IMR-90 (cell line): ENCODE results near the gene THRB. TPM values are rescaled to one million over a fixed set of nuclear protein-coding genes. Genes with fewer than 3 reads are reported as not detected.

Experiments
- ATAC-seq: fragments of 200-7000 bp; cut with Tn5 transposase; 2 replicates; pipeline ENCODE4 v1.9.1; 2020; ENCODE audit warnings: low read depth, mild to moderate bottlenecking, moderate library complexity
- BruUV-seq: library from RNA; stranded (reverse); fragments of 400-500 nt; replicated peaks from 2 replicates; lab custom pipeline; 2021; lab: Mats Ljungman, UMichigan
- CTCF ChIA-PET: fragments of 300-600 bp; formaldehyde crosslinking; extraction: SDS; loops from one replicate; lab custom pipeline; 2021; ENCODE audit warnings: antibody characterized with exemption; lab: Yijun Ruan, JAX
- POLR2A ChIA-PET: fragments of 300-600 bp; sonication (Branson Sonifier 250); formaldehyde crosslinking; loops from one replicate; lab custom pipeline; 2022; ENCODE audit warnings: antibody characterized with exemption; ENCODE audit not compliant: unreplicated experiment; lab: Charles Lee
- DNase-seq: peaks from one replicate; pipeline ENCODE4 v3.0.0; 2013
- H2AFZ ChIP-seq: replicated peaks from 2 replicates; pipeline ENCODE3; 2013; ENCODE audit warnings: low read length, mild to moderate bottlenecking; ENCODE audit not compliant: poor library complexity
- H2AK5ac ChIP-seq: 2 replicates; pipeline ENCODE4 v1.6.1; 2013; ENCODE audit warnings: low read depth, low read length, inconsistent platforms
- H2AK9ac ChIP-seq: replicated peaks from 2 replicates; pipeline ENCODE3; 2013; ENCODE audit warnings: mild to moderate bottlenecking, low read depth, low read length, moderate library complexity; ENCODE audit not compliant: poor library complexity
- H2BK120ac ChIP-seq: 2 replicates; pipeline ENCODE4 v1.6.1; 2013; ENCODE audit warnings: low read depth, low read length, inconsistent platforms
- H2BK15ac ChIP-seq: 3 replicates; pipeline ENCODE4 v1.6.1; 2013; ENCODE audit warnings: low read depth, low read length, inconsistent platforms
- H2BK20ac ChIP-seq: 2 replicates; pipeline ENCODE4 v1.6.1; 2013; ENCODE audit warnings: low read depth, mild to moderate bottlenecking, inconsistent platforms, low read length, moderate library complexity
- H2BK5ac ChIP-seq: 2 replicates; pipeline ENCODE4 v1.6.1; 2013; ENCODE audit warnings: mild to moderate bottlenecking, low read depth, low read length, inconsistent platforms; ENCODE audit not compliant: poor library complexity, severe bottlenecking
- H3K14ac ChIP-seq: replicated peaks from 2 replicates; pipeline ENCODE4 v1.6.1; 2013; ENCODE audit warnings: low read depth, low read length, inconsistent platforms
- H3K18ac ChIP-seq: 2 replicates; pipeline ENCODE4 v1.6.1; 2013; ENCODE audit warnings: low read depth, low read length, control low read depth
- H3K23ac ChIP-seq: 2 replicates; pipeline ENCODE4 v1.6.1; 2013; ENCODE audit warnings: low read depth, low read length, inconsistent platforms
- H3K27ac ChIP-seq: 2 replicates; pipeline ENCODE4 v1.5.1; 2013; ENCODE audit warnings: mild to moderate bottlenecking, control low read depth, low read length; ENCODE audit not compliant: insufficient read depth
- H3K27me3 ChIP-seq: 2 replicates; pipeline ENCODE4 v1.6.1; 2013; ENCODE audit warnings: low read length; ENCODE audit not compliant: control insufficient read depth, insufficient read depth
- H3K36me3 ChIP-seq: 2 replicates; pipeline ENCODE4 v1.6.1; 2013; ENCODE audit warnings: low read length, mixed read lengths; ENCODE audit not compliant: control insufficient read depth, insufficient read depth
- H3K4ac ChIP-seq: 2 replicates; pipeline ENCODE4 v1.6.1; 2013; ENCODE audit warnings: low read depth, low read length, inconsistent platforms
- H3K4me1 ChIP-seq: 2 replicates; pipeline ENCODE4 v1.6.1; 2013; ENCODE audit warnings: low read length, mixed read lengths; ENCODE audit not compliant: control insufficient read depth, insufficient read depth
- H3K4me2 ChIP-seq: 2 replicates; pipeline ENCODE4 v1.6.1; 2013; ENCODE audit warnings: low read depth, mild to moderate bottlenecking, control low read depth, low read length, moderate library complexity
- H3K4me3 ChIP-seq: 2 replicates; pipeline ENCODE4 v1.5.1; 2013; ENCODE audit warnings: low read depth, mild to moderate bottlenecking, control low read depth, low read length, moderate library complexity; ENCODE audit not compliant: insufficient read depth
- H3K56ac ChIP-seq: 2 replicates; pipeline ENCODE4 v1.6.1; 2013; ENCODE audit warnings: low read length, inconsistent platforms; ENCODE audit not compliant: insufficient read depth; ENCODE audit errors: extremely low read depth
- H3K79me1 ChIP-seq, 2 experiments: 2 replicates each; pipeline ENCODE4 v1.6.1; 2013; ENCODE audit warnings: low read length in 2 of 2, inconsistent platforms in 1 of 2, low read depth in 1 of 2
- H3K9ac ChIP-seq: 2 replicates; pipeline ENCODE4 v1.6.1; 2013; ENCODE audit warnings: low read depth, low read length, control low read depth
- H3K9me1 ChIP-seq: 2 replicates; pipeline ENCODE4 v1.6.1; 2013; ENCODE audit warnings: low read length, inconsistent platforms; ENCODE audit not compliant: insufficient read depth
- H3K9me3 ChIP-seq: 2 replicates; pipeline ENCODE4 v1.6.1; 2013; ENCODE audit warnings: low read length; ENCODE audit not compliant: control insufficient read depth, insufficient read depth
- H4K20me1 ChIP-seq: 2 replicates; pipeline ENCODE4 v1.6.1; 2013; ENCODE audit warnings: low read length, inconsistent platforms; ENCODE audit not compliant: insufficient read depth
- H4K5ac ChIP-seq: 2 replicates; pipeline ENCODE4 v1.6.1; 2013; ENCODE audit warnings: mild to moderate bottlenecking, low read depth, low read length, control low read depth
- H4K8ac ChIP-seq, 2 experiments: 2 replicates each; pipeline ENCODE4 v1.6.1; 2013; ENCODE audit warnings: low read depth in 2 of 2, low read length in 2 of 2, control low read depth in 1 of 2, inconsistent platforms in 1 of 2
- H4K91ac ChIP-seq: 2 replicates; pipeline ENCODE4 v1.6.1; 2013; ENCODE audit warnings: low read depth, low read length, inconsistent platforms; ENCODE audit not compliant: insufficient read depth
- BHLHE40 ChIP-seq: fragments of 150-350 bp; IDR thresholded peaks from 2 replicates; pipeline ENCODE4 v1.6.1; 2016; ENCODE audit warnings: mild to moderate bottlenecking, low read depth, low read length
- CEBPB ChIP-seq: IDR thresholded peaks from 2 replicates; pipeline ENCODE4 v1.6.1; 2012; ENCODE audit warnings: low read depth, low read length, improper control_type of control experiment
- CHD1 ChIP-seq: IDR thresholded peaks from 2 replicates; pipeline ENCODE4 v1.6.1; 2012; ENCODE audit warnings: low read depth, low read length, improper control_type of control experiment
- CTCF ChIP-seq: conservative IDR thresholded peaks from 2 replicates; pipeline ENCODE4 v1.5.1; 2012; ENCODE audit warnings: mild to moderate bottlenecking, low read depth, low read length, improper control_type of control experiment
- ELK1 ChIP-seq: fragments of 150-350 bp; IDR thresholded peaks from 2 replicates; pipeline ENCODE4 v1.6.1; 2016; ENCODE audit warnings: low read depth, mild to moderate bottlenecking, low read length, moderate library complexity, borderline replicate concordance
- FOS ChIP-seq: fragments of 150-350 bp; IDR thresholded peaks from 2 replicates; pipeline ENCODE4 v1.6.1; 2016; ENCODE audit warnings: low read depth, low read length
- MAFK ChIP-seq: IDR thresholded peaks from 2 replicates; pipeline ENCODE4 v1.6.1; 2012; ENCODE audit warnings: low read depth, low read length, improper control_type of control experiment
- MAZ ChIP-seq: IDR thresholded peaks from 2 replicates; pipeline ENCODE4 v1.6.1; 2012; ENCODE audit warnings: low read depth, mild to moderate bottlenecking, low read length, improper control_type of control experiment, moderate library complexity, borderline replicate concordance
- MXI1 ChIP-seq: IDR thresholded peaks from 2 replicates; pipeline ENCODE4 v1.6.1; 2012; ENCODE audit warnings: low read depth, mild to moderate bottlenecking, low read length, moderate library complexity, borderline replicate concordance
- NFE2L2 ChIP-seq: fragments of 150-350 bp; IDR thresholded peaks from 2 replicates; pipeline ENCODE4 v1.6.1; 2016; ENCODE audit warnings: low read depth, mild to moderate bottlenecking, low read length
- POLR2A ChIP-seq: IDR thresholded peaks from 2 replicates; pipeline ENCODE4 v1.6.1; 2012; ENCODE audit warnings: mild to moderate bottlenecking, low read depth, low read length
- RAD21 ChIP-seq: IDR thresholded peaks from 2 replicates; pipeline ENCODE4 v1.6.1; 2012; ENCODE audit warnings: low read length, improper control_type of control experiment
- RCOR1 ChIP-seq: IDR thresholded peaks from 2 replicates; pipeline ENCODE4 v1.6.1; 2012; ENCODE audit warnings: mild to moderate bottlenecking, low read length, improper control_type of control experiment; ENCODE audit not compliant: insufficient replicate concordance
- RFX5 ChIP-seq: IDR thresholded peaks from 2 replicates; pipeline ENCODE4 v1.8.0; 2012; ENCODE audit warnings: low read depth, mild to moderate bottlenecking, low read length, moderate library complexity
- SMC3 ChIP-seq: fragments of 150-350 bp; IDR thresholded peaks from 2 replicates; pipeline ENCODE4 v1.6.1; 2016; ENCODE audit warnings: low read depth, mild to moderate bottlenecking, antibody characterized with exemption, low read length, moderate library complexity
- USF2 ChIP-seq: fragments of 150-350 bp; IDR thresholded peaks from 2 replicates; pipeline ENCODE4 v1.6.1; 2017; ENCODE audit warnings: mild to moderate bottlenecking, antibody characterized with exemption, low read length, low read depth
- WGBS, 2 experiments: methylation state at CpG; one replicate each; pipeline versions ENCODE4 v1.1.5 to v1.1.7; 2013; ENCODE audit warnings: missing lambda C conversion rate in 2 of 2; ENCODE audit not compliant: insufficient read length in 1 of 2; ENCODE audit errors: extremely low coverage in 2 of 2; 5-methylcytosine and 5-hydroxymethylcytosine counted together
- dilution Hi-C: fragments of 300-500 bp; cut with HindIII; formaldehyde crosslinking; loops from one replicate; pipeline ENCODE4 v1.14.3; 2018; ENCODE audit warnings: low sequenced_read_pairs; ENCODE audit not compliant: unreplicated experiment
- in situ Hi-C: fragments of 300-500 bp; cut with MboI; formaldehyde crosslinking; loops from 3 replicates; pipeline ENCODE4 v1.14.3; 2019; ENCODE audit warnings: low sequenced_read_pairs, inconsistent platforms, mixed read lengths
- intact Hi-C: fragments of 100-400 bp; cut with micrococcal nuclease; formaldehyde crosslinking; loops from 2 replicates; pipeline ENCODE4 v1.10.0; 2022
- polyA plus RNA-seq, 3 experiments: library from polyadenylated mRNA; depleted of rRNA; stranded (reverse); fragments of >200 nt; gene quantifications; 2 replicates each; pipeline ENCODE4 v1.2.3, GENCODE V29; 2012; ENCODE audit warnings: low replicate concordance in 1 of 3
- total RNA-seq: library from RNA; depleted of rRNA; stranded (reverse); fragments of >200 nt; gene quantifications from 2 replicates; pipeline ENCODE4 v1.2.3, GENCODE V29; 2012

THRB gene
- total and polyA plus RNA-seq, 2 of the 4 experiments (the other 2 are of a cell fraction), result under 0.01 TPM; not detected in 1

GRCh38 chr3:24244491-24244890, 250.2 kb downstream of the THRB start:
- H4K8ac ChIP-seq, result no peak overlapping the region
- peaks cover 25% of the 10 kb centered on the region for H3K27me3 ChIP-seq
- H3K4me3 ChIP-seq, result no peak overlapping the region
- no peak overlapping the region for H2AFZ ChIP-seq
- H3K23ac ChIP-seq, result no peak overlapping the region
- H4K5ac ChIP-seq, result no peak overlapping the region
- H2BK120ac ChIP-seq, result no peak overlapping the region
- intact Hi-C loops, result no loop called here
- H3K9me3 ChIP-seq, result no peaks in the 10 kb centered on the region
- H3K56ac ChIP-seq, result no peak overlapping the region
- no peak overlapping the region for H3K14ac ChIP-seq
- no peak overlapping the region for H3K4me2 ChIP-seq
- CTCF ChIA-PET, result no interaction called here
- no CpG with 5 or more reads among the region's 1 CpG for WGBS, 2 experiments
- no peak overlapping the region for H2BK20ac ChIP-seq
- no peaks in the 10 kb centered on the region for H3K4me1 ChIP-seq
- TF ChIP-seq CEBPB, result no peak
- no peak for TF ChIP-seq POLR2A
- TF ChIP-seq SMC3, result no peak
- TF ChIP-seq CTCF, result no peak
- no peak for TF ChIP-seq RFX5
- TF ChIP-seq BHLHE40, result no peak
- no peak for TF ChIP-seq MAZ
- no peak for TF ChIP-seq ELK1
- no peak for TF ChIP-seq USF2
- no peak for TF ChIP-seq CHD1
- no peak for TF ChIP-seq RCOR1
- TF ChIP-seq MXI1, result no peak
- no peak for TF ChIP-seq MAFK
- TF ChIP-seq FOS, result no peak
- TF ChIP-seq NFE2L2, result no peak
- no peak for TF ChIP-seq RAD21
- H2AK9ac ChIP-seq, result no peak overlapping the region
- no peak for DNase-seq
- H2AK5ac ChIP-seq, result no peak overlapping the region
- no peak overlapping the region for H3K9ac ChIP-seq
- no peaks in the 10 kb centered on the region for H3K9me1 ChIP-seq
- no peak overlapping the region for H4K91ac ChIP-seq
- POLR2A ChIA-PET, result no interaction called here
- no peak overlapping the region for H3K18ac ChIP-seq
- no peak overlapping the region for H3K4ac ChIP-seq
- no peaks in the 10 kb centered on the region for H3K36me3 ChIP-seq
- no peaks in the 10 kb centered on the region for H3K79me1 ChIP-seq
- dilution Hi-C loops, result no loop called here
- no peak overlapping the region for H3K27ac ChIP-seq
- H2BK5ac ChIP-seq, result no peak overlapping the region
- no TSS peak for BruUV-seq
- in situ Hi-C loops, result loop anchor here (10.0 to 25.0 kb wide), 2 partner anchors 357 to 440 kb away; no protein-coding TSS in a partner anchor
- ATAC-seq, result no peak
- no peaks in the 10 kb centered on the region for H4K20me1 ChIP-seq
- H2BK15ac ChIP-seq, result no peak overlapping the region
